ENCODE data around the gene SPEF2.
A peak's percentile ranks its signal among the peaks of the same experiment; 100 is the strongest.

SPEF2 gene

DNA sequence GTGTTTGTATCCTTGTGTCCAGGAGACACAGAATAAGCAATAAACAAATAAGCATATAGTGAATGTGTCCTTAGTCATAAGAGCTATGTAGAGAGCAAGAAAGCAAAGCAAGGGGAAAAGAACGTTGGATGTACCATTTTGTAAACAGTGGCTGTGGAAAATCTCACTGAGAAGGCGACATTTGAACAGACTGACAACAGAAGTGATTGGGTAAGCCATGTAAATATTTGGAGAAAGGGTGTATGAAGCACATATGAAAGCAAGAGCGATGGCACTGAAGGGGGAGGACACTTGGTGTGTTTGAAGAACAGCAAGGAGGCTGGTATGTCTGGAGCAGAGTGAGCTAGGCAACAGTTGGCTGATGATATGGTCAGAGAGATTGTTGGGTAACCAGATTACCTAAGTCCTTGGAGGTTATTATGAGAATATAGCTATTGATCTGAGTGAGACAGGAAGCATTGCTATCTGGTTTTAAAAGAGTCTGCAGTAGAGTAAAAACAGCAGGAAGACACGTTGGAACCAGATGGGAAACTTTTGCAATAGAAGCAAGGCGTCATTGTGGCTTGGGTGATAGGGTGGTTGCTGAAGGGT, 123.6 kb downstream of the SPEF2 start:
- DNase-seq: peak; percentile 32

GRCh38 chr5:35741971-35742370, 124.3 kb downstream of the SPEF2 start:
- DNase-seq: peak; percentile 23

GRCh38 chr5:35743644-35744043, 126.0 kb downstream of the SPEF2 start:
- no peak for DNase-seq

DNA sequence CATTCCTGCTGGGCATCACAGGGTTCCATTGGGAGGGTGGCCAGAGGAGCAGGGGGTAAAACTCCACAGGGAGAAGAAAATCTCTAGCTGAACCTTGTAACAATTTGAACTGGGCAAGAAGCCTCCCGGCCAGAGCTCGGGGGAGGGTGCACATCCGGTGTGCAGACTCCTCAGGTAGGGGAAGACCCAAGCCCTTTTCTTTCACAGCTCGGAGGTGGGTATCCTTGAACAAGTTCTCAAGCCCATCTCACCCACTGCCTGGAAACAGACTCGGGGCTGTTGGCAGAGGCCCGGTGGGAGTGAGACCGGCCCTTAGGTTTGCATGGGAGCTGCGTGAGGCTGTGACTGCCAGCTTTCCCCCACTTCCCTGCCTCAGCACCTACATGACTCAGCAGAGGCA, 127.5 kb downstream of the SPEF2 start:
- DNase-seq: no peak

DNA sequence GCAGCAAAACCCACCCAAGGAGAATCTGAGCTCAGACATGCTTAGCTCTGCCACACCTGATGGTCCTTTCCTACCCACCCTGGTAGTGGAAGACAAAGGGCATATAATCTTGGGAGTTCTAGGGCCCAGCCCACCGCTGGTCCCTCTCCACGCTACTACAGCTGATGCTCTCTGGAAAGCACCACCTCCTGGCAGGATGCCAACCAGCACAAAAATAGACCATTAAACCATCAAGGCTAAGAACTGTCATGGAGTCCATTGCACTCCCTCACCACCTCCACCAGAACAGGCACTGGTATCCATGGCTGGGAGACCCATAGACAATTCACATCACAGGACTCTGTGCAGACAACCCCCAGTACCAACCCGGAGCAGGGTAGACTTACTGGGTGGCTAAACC, 128.0 kb downstream of the SPEF2 start:
- no peak for DNase-seq

- no peak for DNase-seq
Measured at GRCh38 chr5:35752012-35752411, 134.3 kb downstream of the SPEF2 start.

DNA sequence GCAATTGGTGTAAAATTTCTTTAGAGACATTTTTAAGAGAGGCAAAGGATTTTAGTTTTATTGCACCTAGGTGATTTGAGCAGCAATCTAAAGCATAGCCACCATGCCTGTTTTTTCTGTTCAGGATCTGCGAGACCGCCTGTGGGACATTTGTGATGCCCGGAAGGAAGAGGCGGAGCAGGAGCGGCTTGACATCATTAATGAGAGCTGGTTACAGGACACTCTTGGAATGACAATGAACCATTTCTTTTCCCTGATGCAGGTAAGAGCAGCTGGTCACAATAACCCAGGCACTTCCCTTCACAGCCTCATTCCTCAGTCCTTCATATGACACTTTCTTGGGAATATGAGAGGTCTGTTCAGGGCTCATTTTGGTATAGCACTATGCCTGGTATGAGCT, 135.8 kb downstream of the SPEF2 start:
- no peak for DNase-seq

- no peak for DNase-seq
Measured at GRCh38 chr5:35754481-35754880, 136.8 kb downstream of the SPEF2 start.

GRCh38 chr5:35755966-35756365, 138.3 kb downstream of the SPEF2 start:
- no peak for DNase-seq

DNA sequence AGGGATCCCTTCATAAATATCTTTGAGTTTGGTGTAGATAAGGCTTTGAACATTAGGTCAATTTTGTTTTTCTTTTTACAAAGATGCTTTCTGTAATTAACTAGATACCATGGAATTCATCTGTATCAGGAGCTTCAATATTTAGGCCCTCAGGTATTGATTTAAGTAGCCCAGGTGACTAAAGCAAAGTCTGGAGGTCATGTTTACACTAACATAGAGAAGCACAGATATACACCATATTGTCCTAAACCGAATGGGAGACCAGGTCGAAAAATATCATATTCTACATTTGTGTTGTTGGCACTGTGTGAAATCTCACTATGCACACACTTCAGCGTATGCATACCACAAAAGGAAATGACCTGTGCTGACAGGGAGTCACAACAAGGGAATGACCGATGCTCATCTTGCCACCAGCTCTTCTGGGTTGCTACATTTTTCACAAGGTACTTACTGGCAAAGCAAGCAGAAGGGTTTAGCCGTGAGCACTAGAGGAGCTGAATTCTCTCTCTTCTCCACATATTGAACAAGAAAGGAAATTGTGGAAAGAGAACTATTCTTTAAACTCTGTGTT, 140.6 kb downstream of the SPEF2 start:
- DNase-seq: no peak

DNA sequence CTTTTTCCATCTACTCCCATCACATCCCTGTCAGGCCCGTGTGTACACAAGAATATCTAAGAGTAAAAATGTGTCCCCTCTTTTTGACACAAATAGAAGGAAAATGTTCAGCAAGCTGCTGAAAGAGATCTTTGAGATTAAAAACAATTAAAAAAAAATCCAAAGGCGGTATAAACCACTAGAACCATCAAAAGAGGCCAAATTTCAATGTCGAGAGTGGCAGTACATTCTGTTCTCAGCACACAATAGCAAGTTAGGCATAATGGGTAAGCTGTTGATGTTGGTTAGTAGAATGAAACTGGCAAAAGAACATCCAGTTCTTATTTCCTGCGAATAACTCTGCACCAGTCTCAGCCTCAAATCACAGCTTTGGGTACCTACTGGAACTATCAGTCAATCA, 143.9 kb downstream of the SPEF2 start:
- DNase-seq: no peak

DNA sequence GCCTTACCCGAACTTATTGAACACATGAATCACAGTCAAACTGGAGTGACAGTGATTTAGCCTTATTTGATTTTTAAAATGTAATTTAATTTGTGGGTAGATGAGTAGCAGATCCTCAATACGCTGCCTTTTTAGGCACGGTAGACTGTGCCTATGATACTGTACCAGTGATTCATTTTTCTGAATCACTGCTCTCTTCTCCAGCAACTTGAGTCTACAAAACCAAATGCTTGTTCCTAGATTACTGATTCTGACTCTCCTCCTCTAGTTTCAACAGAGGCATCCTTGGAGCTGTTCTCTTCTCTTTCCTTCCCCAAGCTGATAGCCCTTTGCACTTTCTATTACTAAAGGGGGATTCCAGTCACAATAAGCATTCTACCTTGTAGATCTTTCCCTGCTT, 144.7 kb downstream of the SPEF2 start:
- DNase-seq: no peak

DNA sequence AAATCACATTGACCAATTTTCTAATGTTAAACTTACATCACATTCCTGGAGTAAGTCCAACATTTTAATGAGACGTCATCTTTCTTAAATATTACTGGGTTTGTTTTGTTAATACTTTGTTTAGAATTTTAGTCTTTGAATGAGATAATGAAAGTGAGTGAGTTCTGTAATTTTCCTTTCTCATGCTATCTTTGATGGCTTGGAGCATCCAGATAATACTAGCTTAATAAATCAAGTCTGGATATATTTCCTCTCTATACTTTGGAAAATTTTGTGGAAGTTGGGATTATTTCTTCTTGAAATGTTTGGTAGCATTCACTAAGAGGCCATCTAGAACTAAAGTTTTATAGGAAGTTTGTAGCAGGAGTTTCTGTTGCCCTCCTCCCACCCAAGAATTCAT, 148.3 kb downstream of the SPEF2 start:
- no peak for DNase-seq

GRCh38 chr5:35771300-35771699, 153.6 kb downstream of the SPEF2 start:
- peak; percentile 85 for DNase-seq

GRCh38 chr5:35771839-35772238, 154.2 kb downstream of the SPEF2 start:
- no peak for DNase-seq

DNA sequence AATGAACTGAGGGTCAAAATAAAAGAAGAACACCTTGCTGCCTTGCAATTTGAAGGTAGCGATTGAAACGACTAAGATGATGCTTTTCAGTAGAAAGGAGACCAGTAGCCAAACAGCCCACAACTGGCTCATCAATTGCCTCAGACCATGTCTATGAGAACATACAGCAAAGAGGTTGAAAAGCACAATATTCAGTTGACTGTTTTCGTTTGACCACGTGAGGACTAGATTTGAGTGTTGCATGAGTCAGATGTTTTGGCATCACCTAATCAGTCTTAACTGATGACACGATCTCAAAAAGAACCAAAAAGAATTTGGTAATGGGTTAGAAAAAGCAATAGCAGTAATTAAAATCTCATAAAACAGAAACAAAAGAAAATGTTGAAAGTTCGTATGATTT, 156.3 kb downstream of the SPEF2 start:
- peak; percentile 78 for DNase-seq

DNA sequence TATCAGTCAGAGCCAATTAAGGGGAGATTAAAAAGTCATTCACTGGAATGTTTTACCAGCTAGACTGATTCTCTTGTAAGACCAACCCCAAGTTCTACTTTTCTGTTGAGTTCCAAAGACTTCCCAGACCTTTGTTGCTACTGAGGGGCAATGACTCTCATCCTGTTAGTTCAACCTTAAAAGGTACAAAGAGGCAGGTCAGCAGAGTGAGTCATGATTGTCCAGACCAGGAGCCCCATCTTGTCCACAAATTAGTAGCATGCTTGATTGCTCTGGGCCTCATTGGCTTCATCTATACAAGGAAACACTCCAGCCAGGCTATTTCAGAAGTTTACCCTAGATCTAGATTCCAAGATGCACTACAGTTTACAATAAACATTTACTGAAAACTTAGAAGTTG, 159.1 kb downstream of the SPEF2 start:
- no peak for DNase-seq

DNA sequence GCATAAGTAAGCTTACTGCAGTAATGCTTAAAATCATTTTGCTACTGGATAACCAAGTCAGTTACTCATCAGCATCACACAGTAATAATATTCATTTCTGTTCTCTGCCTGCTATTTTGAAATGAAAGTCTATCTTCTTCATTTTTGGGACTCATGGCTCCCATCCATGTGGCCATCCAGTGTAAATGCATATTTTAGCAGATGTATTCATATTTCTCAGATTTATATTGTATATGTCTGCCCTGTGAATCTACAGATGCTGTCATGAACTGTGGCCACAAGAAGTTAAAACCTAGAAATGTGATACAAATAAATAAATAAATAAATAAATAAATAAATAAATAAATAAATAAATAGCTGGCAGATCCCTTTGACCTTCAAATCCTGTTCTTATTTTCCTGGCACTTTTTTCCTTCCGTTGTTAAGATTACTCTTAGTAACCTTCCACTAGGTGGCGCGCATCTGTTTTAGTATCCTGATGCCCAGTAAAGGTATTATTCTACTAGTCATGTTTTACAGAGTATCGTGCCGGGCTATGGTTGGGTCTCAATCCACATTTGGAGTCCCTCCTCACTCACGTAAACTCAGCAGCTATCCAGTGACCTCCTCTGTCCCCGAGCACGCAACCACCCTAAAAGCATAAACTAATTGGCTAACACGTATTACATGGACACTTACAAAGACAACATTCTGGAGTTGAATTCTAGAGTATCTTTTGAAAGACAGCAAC, 159.9 kb downstream of the SPEF2 start:
- DNase-seq: peak; percentile 82

DNA sequence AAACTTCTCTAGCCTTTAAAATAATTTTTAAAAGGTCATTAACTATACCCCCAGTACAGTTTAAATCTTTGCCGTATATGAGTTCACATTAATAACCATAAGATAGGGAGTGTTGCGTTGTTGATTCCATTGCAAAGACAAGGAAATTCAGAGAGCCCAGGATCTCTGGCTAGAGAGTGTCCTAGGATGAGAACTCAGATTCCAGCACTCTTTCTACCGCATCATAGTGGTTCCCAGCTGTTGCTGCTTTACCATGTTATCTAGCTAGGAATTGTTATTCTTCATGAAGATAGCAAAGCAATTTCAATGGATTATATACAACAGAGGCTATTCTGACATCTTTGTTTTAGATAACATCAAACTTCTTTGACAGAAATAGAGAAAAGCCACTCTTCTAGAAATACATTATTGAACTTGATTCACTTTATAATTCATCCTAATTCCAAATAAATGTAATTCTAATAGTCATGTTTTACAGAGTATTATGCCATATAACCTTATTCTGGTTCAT, 160.7 kb downstream of the SPEF2 start:
- no peak for DNase-seq

DNA sequence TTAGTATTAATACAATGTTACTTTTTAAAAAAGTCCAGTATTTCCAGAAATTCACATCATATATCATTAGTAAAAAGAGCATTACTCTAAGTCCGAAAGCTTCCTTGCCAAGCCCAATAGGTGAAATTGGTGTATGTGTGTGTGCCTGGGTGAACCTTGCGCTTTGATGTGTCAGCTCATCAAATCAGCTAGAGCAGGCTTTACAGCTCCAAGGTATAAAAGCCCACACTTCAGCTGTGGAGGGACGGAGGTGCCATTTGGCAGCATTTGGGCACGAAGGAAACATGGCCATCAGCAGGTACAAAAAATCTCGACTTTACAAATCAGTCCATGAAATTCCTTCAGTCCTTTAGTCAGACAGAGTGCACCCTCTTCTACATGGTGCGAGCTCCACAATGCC, 162.6 kb downstream of the SPEF2 start:
- no peak for DNase-seq

- DNase-seq: peak; percentile 55
Measured at GRCh38 chr5:35781181-35781790, 163.6 kb downstream of the SPEF2 start.

- no peak for DNase-seq
Measured at GRCh38 chr5:35783551-35783950, 165.9 kb downstream of the SPEF2 start.

GRCh38 chr5:35785601-35786085, 168.0 kb downstream of the SPEF2 start:
- DNase-seq: no peak

- no peak for DNase-seq
Measured at GRCh38 chr5:35788724-35789123, 171.1 kb downstream of the SPEF2 start.

All from fibroblast of skin of right biceps (primary cell).